H1 (cell line): ENCODE data around the gene GAST. TPM values are rescaled to one million over a fixed set of nuclear protein-coding genes. Genes with fewer than 3 reads are reported as not detected.

Source experiments
- CTCF ChIA-PET: fragments of 300-600 bp; sonication (Branson Sonifier 250); formaldehyde crosslinking; loops from one replicate; lab custom pipeline; 2021; ENCODE audit not compliant: partially characterized antibody; lab: Charles Lee
- POLR2A ChIA-PET: fragments of 300-600 bp; sonication (Branson Sonifier 250); formaldehyde crosslinking; loops from one replicate; lab custom pipeline; 2021; ENCODE audit warnings: inconsistent platforms; ENCODE audit not compliant: partially characterized antibody; lab: Charles Lee
- DNase-seq, 2 experiments: peaks; one replicate each; pipeline versions ENCODE4 v3.0.0 to v3.0.0-alpha.2; 2010 to 2022; ENCODE audit warnings: low spot score in 2 of 2, low read depth in 1 of 2, mixed read lengths in 1 of 2
- FAIRE-seq: peaks from 2 replicates; lab custom pipeline; 2011; peaks lifted over from hg19 to GRCh38; lab: Jason Lieb, UNC
- H2AFZ ChIP-seq: 2 replicates; pipeline ENCODE4 v1.8.1; 2012; ENCODE audit warnings: low read length, inconsistent platforms
- H2AK5ac ChIP-seq: 2 replicates; pipeline ENCODE4 v1.6.1; 2013; ENCODE audit warnings: low read depth, low read length
- H2BK120ac ChIP-seq: replicated peaks from 2 replicates; pipeline ENCODE3; 2013; ENCODE audit warnings: low read depth, low read length, inconsistent platforms
- H2BK12ac ChIP-seq: 2 replicates; pipeline ENCODE4 v1.6.1; 2013; ENCODE audit warnings: low read depth, low read length
- H2BK15ac ChIP-seq: 2 replicates; pipeline ENCODE4 v1.6.1; 2013; ENCODE audit warnings: low read length
- H2BK20ac ChIP-seq: 2 replicates; pipeline ENCODE4 v1.6.1; 2013; ENCODE audit warnings: low read length
- H2BK5ac ChIP-seq: 2 replicates; pipeline ENCODE4 v1.6.1; 2013; ENCODE audit warnings: low read depth, low read length
- H3K14ac ChIP-seq: 2 replicates; pipeline ENCODE4 v1.6.1; 2013; ENCODE audit warnings: inconsistent platforms; ENCODE audit not compliant: insufficient read length
- H3K18ac ChIP-seq: 2 replicates; pipeline ENCODE4 v1.6.1; 2013; ENCODE audit warnings: low read length; ENCODE audit errors: extremely low read depth
- H3K23ac ChIP-seq: 2 replicates; pipeline ENCODE4 v1.6.1; 2013; ENCODE audit warnings: inconsistent platforms; ENCODE audit not compliant: insufficient read length
- H3K23me2 ChIP-seq: 2 replicates; pipeline ENCODE4 v1.6.1; 2013; ENCODE audit warnings: low read depth, low read length
- H3K27ac ChIP-seq: 2 replicates; pipeline ENCODE4 v1.6.1; 2011; ENCODE audit warnings: low read depth, low read length, inconsistent platforms
- H3K27me3 ChIP-seq, 4 experiments: replicated peaks in 1 of 4; 1 replicate in 1 of 4; 2 replicates in 3 of 4; pipeline versions ENCODE4 v1.6.1 to v1.8.1; 2011 to 2013; ENCODE audit warnings: low read length in 3 of 4, mild to moderate bottlenecking in 3 of 4, inconsistent platforms in 2 of 4, mixed read lengths in 2 of 4, moderate library complexity in 1 of 4; ENCODE audit not compliant: control insufficient read depth in 3 of 4, insufficient read depth in 3 of 4; ENCODE audit errors: extremely low read depth in 1 of 4
- H3K36me3 ChIP-seq, 4 experiments: 2 replicates each; pipeline versions ENCODE4 v1.6.1 to v1.8.1; 2011 to 2013; ENCODE audit warnings: mild to moderate bottlenecking in 4 of 4, low read length in 3 of 4, moderate library complexity in 2 of 4, control low read depth in 1 of 4, inconsistent platforms in 1 of 4; ENCODE audit not compliant: insufficient read depth in 4 of 4, control insufficient read depth in 2 of 4
- H3K4ac ChIP-seq: replicated peaks from 2 replicates; pipeline ENCODE3; 2013; ENCODE audit warnings: low read length, low read depth, mixed read lengths, inconsistent platforms; ENCODE audit not compliant: insufficient read length
- H3K4me1 ChIP-seq, 4 experiments: replicated peaks in 1 of 4; 1 replicate in 1 of 4; 2 replicates in 3 of 4; pipeline versions ENCODE4 v1.6.1 to v1.8.1; 2011 to 2013; ENCODE audit warnings: low read length in 3 of 4, inconsistent platforms in 2 of 4, mixed read lengths in 1 of 4; ENCODE audit not compliant: insufficient read depth in 4 of 4, control insufficient read depth in 3 of 4
- H3K4me2 ChIP-seq, 2 experiments: 2 replicates each; pipeline versions ENCODE4 v1.6.1 to v1.8.1; 2011 to 2013; ENCODE audit warnings: low read depth in 2 of 2, low read length in 2 of 2, control low read depth in 1 of 2, inconsistent platforms in 1 of 2, mild to moderate bottlenecking in 1 of 2; ENCODE audit not compliant: insufficient read depth in 1 of 2
- H3K4me3 ChIP-seq, 4 experiments: fragments of 200-600, 300-600 bp in 1 of 4; sonication (generic), shearing (Covaris generic), sonication (Bioruptor Twin) in 1 of 4; 2 replicates each; pipeline versions ENCODE4 v1.5.1 to v1.8.1; 2011 to 2016; ENCODE audit warnings: low read length in 4 of 4, low read depth in 3 of 4, control low read depth in 2 of 4, inconsistent platforms in 2 of 4, mild to moderate bottlenecking in 2 of 4, mixed read lengths in 1 of 4, moderate library complexity in 1 of 4; ENCODE audit not compliant: insufficient read depth in 2 of 4; ENCODE audit errors: extremely low read depth in 1 of 4
- H3K56ac ChIP-seq: replicated peaks from 2 replicates; pipeline ENCODE3; 2013; ENCODE audit warnings: low read depth, mild to moderate bottlenecking, mixed read lengths, low read length, inconsistent platforms; ENCODE audit not compliant: insufficient read length
- H3K79me1 ChIP-seq: 2 replicates; pipeline ENCODE4 v1.6.1; 2013; ENCODE audit warnings: low read depth, low read length, control low read depth
- H3K79me2 ChIP-seq, 2 experiments: 2 replicates each; pipeline versions ENCODE4 v1.6.1 to v1.8.1; 2012 to 2013; ENCODE audit warnings: low read length in 2 of 2, mild to moderate bottlenecking in 2 of 2, inconsistent platforms in 1 of 2; ENCODE audit not compliant: insufficient read depth in 2 of 2, control insufficient read depth in 1 of 2
- H3K9ac ChIP-seq, 4 experiments: replicated peaks in 1 of 4; 1 replicate in 1 of 4; 2 replicates in 3 of 4; pipeline versions ENCODE4 v1.6.1 to v1.8.1; 2011 to 2013; ENCODE audit warnings: low read depth in 3 of 4, low read length in 3 of 4, control low read depth in 2 of 4, mild to moderate bottlenecking in 2 of 4, moderate library complexity in 2 of 4, inconsistent platforms in 1 of 4; ENCODE audit errors: extremely low read depth in 1 of 4
- H3K9me3 ChIP-seq, 2 experiments: 2 replicates each; pipeline versions ENCODE4 v1.6.1 to v1.8.1; 2012 to 2013; ENCODE audit warnings: mild to moderate bottlenecking in 2 of 2, moderate library complexity in 2 of 2, control low read depth in 1 of 2, inconsistent platforms in 1 of 2, low read depth in 1 of 2, low read length in 1 of 2, mixed read lengths in 1 of 2; ENCODE audit not compliant: insufficient read depth in 2 of 2
- H4K20me1 ChIP-seq, 2 experiments: replicated peaks in 1 of 2; 2 replicates each; pipeline versions ENCODE3 to v1.8.1; 2011 to 2013; ENCODE audit warnings: inconsistent platforms in 2 of 2, low read length in 2 of 2, mild to moderate bottlenecking in 1 of 2; ENCODE audit not compliant: insufficient read depth in 2 of 2, control insufficient read depth in 1 of 2
- H4K5ac ChIP-seq: 2 replicates; pipeline ENCODE4 v1.6.1; 2013; ENCODE audit warnings: low read length, low read depth, mixed read lengths, inconsistent platforms; ENCODE audit not compliant: insufficient read length
- H4K8ac ChIP-seq: 2 replicates; pipeline ENCODE4 v1.8.0; 2013; ENCODE audit warnings: mild to moderate bottlenecking, moderate library complexity, low read length, inconsistent platforms; ENCODE audit not compliant: insufficient read depth; ENCODE audit errors: extremely low read depth
- H4K91ac ChIP-seq: replicated peaks from 2 replicates; pipeline ENCODE3; 2013; ENCODE audit warnings: low read length, mixed read lengths, inconsistent platforms; ENCODE audit not compliant: insufficient read length
- CREB1 ChIP-seq: IDR thresholded peaks from 2 replicates; pipeline ENCODE4 v1.6.1; 2012; ENCODE audit warnings: inconsistent platforms
- HDAC2 ChIP-seq, 2 experiments: fragments of 300-600 bp in 1 of 2; sonication (generic) in 1 of 2; IDR thresholded peaks; 2 replicates each; pipeline ENCODE4 v1.6.1; 2011 to 2012; ENCODE audit warnings: low read depth in 2 of 2, low read length in 2 of 2, mild to moderate bottlenecking in 2 of 2, moderate library complexity in 2 of 2, borderline replicate concordance in 1 of 2, inconsistent platforms in 1 of 2
- KDM1A ChIP-seq: fragments of 200-600, 300-600 bp; sonication (generic); IDR thresholded peaks from 2 replicates; pipeline ENCODE4 v1.7.1; 2016; ENCODE audit warnings: mild to moderate bottlenecking, low read length, borderline replicate concordance
- NANOG ChIP-seq: IDR thresholded peaks from 2 replicates; pipeline ENCODE4 v1.6.1; 2011; ENCODE audit warnings: low read length, low read depth, mild to moderate bottlenecking, inconsistent platforms; ENCODE audit not compliant: insufficient read depth, poor library complexity, severe bottlenecking
- POLR2AphosphoS5 ChIP-seq: IDR thresholded peaks from 2 replicates; pipeline ENCODE4 v1.6.1; 2011; ENCODE audit warnings: low read depth, low read length
- POU5F1 ChIP-seq: IDR thresholded peaks from 2 replicates; pipeline ENCODE4 v1.6.1; 2011; ENCODE audit warnings: low read depth, mild to moderate bottlenecking, low read length, moderate library complexity
- TCF12 ChIP-seq: IDR thresholded peaks from 2 replicates; pipeline ENCODE4 v1.6.1; 2011; ENCODE audit warnings: low read depth, mild to moderate bottlenecking, low read length
- YY1 ChIP-seq: IDR thresholded peaks from 2 replicates; pipeline ENCODE4 v1.6.1; 2011; ENCODE audit warnings: low read depth, mild to moderate bottlenecking, low read length
- WGBS, 2 experiments: shearing (Covaris generic) in 1 of 2; methylation state at CpG; one replicate each; pipeline versions ENCODE4 v1.1.6 to v1.1.7; 2013 to 2015; ENCODE audit warnings: low lambda C conversion rate in 2 of 2, mixed read lengths in 2 of 2, inconsistent platforms in 1 of 2, low coverage in 1 of 2, missing lambda C conversion rate in 1 of 2; ENCODE audit not compliant: insufficient replicate concordance in 2 of 2, insufficient coverage in 1 of 2, insufficient read length in 1 of 2; ENCODE audit errors: extremely low coverage in 1 of 2, missing lambda C conversion rate in 1 of 2; 5-methylcytosine and 5-hydroxymethylcytosine counted together
- polyA plus RNA-seq, 7 experiments: library from polyadenylated mRNA; depleted of rRNA in 3 of 7; stranded (reverse) in 5 of 7; unstranded in 2 of 7; fragments of >200 nt in 5 of 7; fragments of 200-250 nt in 2 of 7; gene quantifications; 1 replicate in 5 of 7; 2 replicates in 1 of 7; 4 replicates in 1 of 7; pipeline versions ENCODE4 v1.2.1 to v1.2.3, GENCODE V29; 2011 to 2013; ENCODE audit warnings: missing spikeins in 2 of 7, mixed read lengths in 2 of 7
- total RNA-seq: library from RNA; stranded (reverse); fragmentation: NEBNext Ultra II Directional; extraction: Animal tissue kit (Norgen Biotek cat#: 25700); gene quantifications from 2 replicates; pipeline ENCODE4 v1.2.1, GENCODE V29; 2021

Gene GAST
- total and polyA plus RNA-seq, 2 of the 8 experiments (the other 6 are each of a cell fraction or from before 2014, with no cell fraction given): not detected

DNA sequence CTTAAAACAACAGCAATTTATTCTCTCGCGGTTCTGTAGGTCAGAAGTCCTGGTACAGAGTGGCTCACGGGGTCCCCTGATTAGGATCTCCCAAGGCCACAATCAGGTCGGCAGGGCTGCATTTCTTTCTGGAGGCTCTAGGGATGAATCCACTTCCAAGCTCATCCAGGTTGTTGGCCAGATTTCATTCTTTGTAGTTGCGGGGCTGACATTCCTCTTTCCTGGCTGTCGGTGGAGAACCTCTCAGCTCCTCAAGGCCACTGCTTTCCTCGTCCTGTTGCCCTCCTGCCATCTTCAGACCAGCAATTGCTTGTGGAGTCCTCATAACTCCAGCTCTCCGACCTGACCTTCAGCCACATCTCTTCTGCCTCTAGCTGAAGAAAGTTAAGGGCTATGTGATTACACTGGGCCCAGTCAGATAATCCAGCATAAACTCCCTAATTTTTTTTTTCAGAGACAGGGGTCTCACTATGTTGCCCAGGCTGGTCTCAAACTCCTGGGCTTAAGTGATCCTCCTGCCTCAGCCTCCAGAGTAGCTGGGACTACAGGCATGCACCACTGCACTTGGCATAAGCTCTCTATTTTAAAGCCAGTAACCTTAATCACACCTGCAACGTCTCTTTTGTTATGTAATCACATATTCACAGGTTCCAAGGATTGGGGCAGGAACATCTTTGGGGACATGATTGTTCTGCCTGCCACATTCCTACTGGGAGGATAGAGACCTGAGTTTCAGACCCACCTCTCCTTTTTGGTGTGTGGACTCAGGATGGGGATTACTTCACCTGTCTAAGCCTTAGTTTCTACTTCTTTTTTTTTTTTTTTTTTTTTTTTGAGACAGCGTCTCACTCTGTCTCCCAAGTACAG lies 4.1 kb upstream of the GAST start:
- H3K56ac ChIP-seq: no peak overlapping the region
- no peaks in the 10 kb centered on the region; the same call in 1 of the 2 replicates for H3K23me2 ChIP-seq
- ChIA-PET POLR2A (interaction anchor here (0.8 to 22.1 kb wide), 5 partner anchors 10 to 157 kb away, joined by 3 to 378 read pairs (median 4); partner anchors contain the start of genes EIF1 and KLHL11), CTCF (interaction anchor here (0.8 to 4.0 kb wide), 7 partner anchors 11 to 159 kb away, joined by 3 to 26 read pairs (median 4); no protein-coding TSS in a partner anchor)
- DNase-seq (no peak), FAIRE-seq (peak; percentile 42)
- H2AFZ ChIP-seq: no peak overlapping the region
- H3K14ac ChIP-seq: no peak overlapping the region
- no peaks in the 10 kb centered on the region for H3K79me2 ChIP-seq
- no peak overlapping the region for H3K9ac ChIP-seq
- peaks cover 15 to 80% (median 70%) of the 10 kb centered on the region in 4 experiments for H3K27me3 ChIP-seq
- H2BK20ac ChIP-seq: no peak overlapping the region
- H3K4me3 ChIP-seq: no peak overlapping the region
- H2BK12ac ChIP-seq: no peak overlapping the region
- H2BK15ac ChIP-seq: peak overlapping the region; percentile 61; the same call in 1 of the 2 replicates
- H3K36me3 ChIP-seq: no peaks in the 10 kb centered on the region
- no peak overlapping the region for H3K4me2 ChIP-seq
- H4K5ac ChIP-seq: no peak overlapping the region
- 72% methylated on average over 9 of the region's 10 CpGs; no CpG with 5 or more reads in 1 of the 2 experiments for WGBS, 2 experiments
- no peak overlapping the region for H3K18ac ChIP-seq
- H3K9me3 ChIP-seq: peaks cover 2 to 3% of the 10 kb centered on the region in 2 experiments; a peak in 2 of 4 replicates
- no peak overlapping the region for H3K27ac ChIP-seq
- no peak overlapping the region for H3K4ac ChIP-seq
- H3K23ac ChIP-seq: no peak overlapping the region
- H4K20me1 ChIP-seq: peaks cover 2 to 6% of the 10 kb centered on the region in 2 experiments
- H3K79me1 ChIP-seq: no peaks in the 10 kb centered on the region
- TF ChIP-seq HDAC2 (IDR thresholded peaks at IDR 0.05; ENCODE audit: borderline replicate concordance in 1 of 2, low read depth in 2 of 2, low read length in 2 of 2) (peak in 1 of 2 experiments; percentile 88; a peak in 1 of 4 replicates), NANOG (peak; percentile 71), KDM1A (peak; percentile 88; the same call in 1 of the 2 replicates), TCF12 (peak; percentile 90; the same call in 1 of the 2 replicates), CREB1 (no peak), POU5F1 (0 out of 2 replicates have a peak, but pooled peaks have one; percentile 53), POLR2AphosphoS5 (peak; percentile 80), YY1 (no peak)
- TF ChIP-seq, all 59 proteins: peak for 6
- Histone ChIP-seq H4K91ac (no peak overlapping the region), H3K4me1 (peaks cover 6 to 18% (median 10%) of the 10 kb centered on the region in 4 experiments), H2BK5ac (no peak overlapping the region), H2BK120ac (no peak overlapping the region), H4K8ac (no peak overlapping the region), H2AK5ac (no peak overlapping the region)
